Mesothelial cell of epicardium (in vitro differentiated cells): ENCODE measurements around the gene SLC25A45. TPM values are rescaled to one million over a fixed set of nuclear protein-coding genes. Genes with fewer than 3 reads are reported as not detected.

Experiments used
- DNase-seq, 2 experiments: peaks; one replicate each; pipeline ENCODE4 v3.0.0; 2021; ENCODE audit warnings: low spot score in 2 of 2; ENCODE audit not compliant: unreplicated experiment in 2 of 2
- H3K27ac Mint-ChIP-seq: 2 replicates; pipeline ENCODE4 v1.8.0; 2021; ENCODE audit warnings: mixed read lengths
- H3K27me3 Mint-ChIP-seq: 2 replicates; pipeline ENCODE4 v1.8.0; 2021; ENCODE audit warnings: low read depth, mixed read lengths
- H3K36me3 Mint-ChIP-seq: 2 replicates; pipeline ENCODE4 v1.8.0; 2021; ENCODE audit warnings: mixed read lengths
- H3K4me1 Mint-ChIP-seq: 2 replicates; pipeline ENCODE4 v1.8.0; 2021; ENCODE audit warnings: mixed read lengths
- H3K4me3 Mint-ChIP-seq: 2 replicates; pipeline ENCODE4 v1.8.0; 2021; ENCODE audit warnings: mild to moderate bottlenecking, moderate library complexity, mixed read lengths
- H3K9me3 Mint-ChIP-seq: 2 replicates; pipeline ENCODE4 v1.8.0; 2021; ENCODE audit warnings: mixed read lengths
- CTCF ChIP-seq: fragments of 200-600 bp; sonication (generic); IDR thresholded peaks from one replicate; pipeline ENCODE4 v1.5.0; 2021; ENCODE audit warnings: antibody characterized with exemption; ENCODE audit not compliant: unreplicated experiment
- total RNA-seq: library from RNA; stranded (reverse); gene quantifications from 3 replicates; pipeline ENCODE4 v1.2.1, GENCODE V29; 2021

SLC25A45 gene
- total RNA-seq, 1 donor from 2014 or later: 4.7 TPM

GRCh38 chr11:65330544-65330943 lies 51.9 kb downstream of the SLC25A45 start:
- Mint-ChIP-seq H3K36me3 (no peaks in the 10 kb centered on the region), H3K9me3 (no peaks in the 10 kb centered on the region), H3K27me3 (no peaks in the 10 kb centered on the region), H3K4me3 (no peak overlapping the region), H3K4me1 (peaks cover 22% of the 10 kb centered on the region), H3K27ac (no peak overlapping the region)
- no peak for TF ChIP-seq CTCF
- no peak for DNase-seq

GRCh38 chr11:65329944-65330403 lies 52.5 kb downstream of the SLC25A45 start:
- Mint-ChIP-seq H3K27ac (peak overlapping the region; percentile 79), H3K36me3 (no peaks in the 10 kb centered on the region), H3K4me1 (peaks cover 17% of the 10 kb centered on the region), H3K4me3 (peak overlapping the region; percentile 39), H3K9me3 (no peaks in the 10 kb centered on the region), H3K27me3 (no peaks in the 10 kb centered on the region)
- TF ChIP-seq CTCF: peak; percentile 91
- DNase-seq: peak; percentile 79 to 86

- Mint-ChIP-seq H3K9me3 (no peaks in the 10 kb centered on the region), H3K27me3 (no peaks in the 10 kb centered on the region), H3K4me3 (no peak overlapping the region), H3K27ac (peak overlapping the region; percentile 79), H3K36me3 (no peaks in the 10 kb centered on the region), H3K4me1 (peaks cover 12% of the 10 kb centered on the region)
- DNase-seq: no peak
- TF ChIP-seq CTCF: no peak
Measured at GRCh38 chr11:65329478-65329877, 53.0 kb downstream of the SLC25A45 start.

- peaks cover 2% of the 10 kb centered on the region for H3K36me3 Mint-ChIP-seq
- H3K9me3 Mint-ChIP-seq: no peaks in the 10 kb centered on the region
- no peak overlapping the region for H3K4me3 Mint-ChIP-seq
- no peak for DNase-seq
- no peak overlapping the region for H3K27ac Mint-ChIP-seq
- peaks cover 9% of the 10 kb centered on the region for H3K4me1 Mint-ChIP-seq
- no peaks in the 10 kb centered on the region for H3K27me3 Mint-ChIP-seq
- TF ChIP-seq CTCF: no peak
Measured at GRCh38 chr11:65327021-65327420, 55.4 kb downstream of the SLC25A45 start.

- no peaks in the 10 kb centered on the region for H3K9me3 Mint-ChIP-seq
- no peak for DNase-seq
- no peak overlapping the region for H3K27ac Mint-ChIP-seq
- peaks cover 2% of the 10 kb centered on the region for H3K36me3 Mint-ChIP-seq
- H3K27me3 Mint-ChIP-seq: no peaks in the 10 kb centered on the region
- H3K4me1 Mint-ChIP-seq: peaks cover 9% of the 10 kb centered on the region
- TF ChIP-seq CTCF: no peak
- no peak overlapping the region for H3K4me3 Mint-ChIP-seq
Measured at GRCh38 chr11:65325435-65325834, 57.0 kb downstream of the SLC25A45 start.

Other genes starting within 250 kb of the SLC25A45 start
- 45.4 to 52.6 TPM (median 47.8 TPM) in 3 replicates for gene SYVN1, start 248.1 kb downstream of the SLC25A45 start, total RNA-seq
- gene SPDYC, start 212.4 kb downstream of the SLC25A45 start, total RNA-seq: not detected in 3 replicates
- gene CAPN1, start 200.7 kb downstream of the SLC25A45 start, total RNA-seq: 176 to 196 TPM (median 192 TPM) in 3 replicates
- 14.1 to 16.1 TPM (median 14.6 TPM) in 3 replicates for gene POLA2, start 120.7 kb downstream of the SLC25A45 start, total RNA-seq
- 10.9 to 12.3 TPM (median 11.7 TPM) in 3 replicates for gene CDC42EP2, start 67.8 kb downstream of the SLC25A45 start, total RNA-seq
- 80.1 to 85.3 TPM (median 81.3 TPM) in 3 replicates for gene DPF2, start 48.8 kb downstream of the SLC25A45 start, total RNA-seq
- gene TIGD3, start 27.9 kb downstream of the SLC25A45 start, total RNA-seq: 0.49 to 0.75 TPM (median 0.60 TPM) in 3 replicates
- 23.5 to 26.4 TPM (median 25.0 TPM) in 3 replicates for gene FRMD8, start 4.0 kb upstream of the SLC25A45 start, total RNA-seq
- 236 to 269 TPM (median 246 TPM) in 3 replicates for gene NEAT1, start 40.2 kb upstream of the SLC25A45 start, total RNA-seq
- 15,343 to 16,172 TPM (median 16,018 TPM) in 3 replicates for gene MALAT1, start 116.4 kb upstream of the SLC25A45 start, total RNA-seq
- 83.4 to 91.1 TPM (median 89.5 TPM) in 3 replicates for gene SCYL1, start 142.4 kb upstream of the SLC25A45 start, total RNA-seq
- 314 to 333 TPM (median 318 TPM) in 3 replicates for gene LTBP3, start 175.7 kb upstream of the SLC25A45 start, total RNA-seq
- gene ZNRD2, start 187.8 kb upstream of the SLC25A45 start, total RNA-seq: 23.1 to 27.8 TPM (median 27.4 TPM) in 3 replicates
- gene FAM89B, start 189.9 kb upstream of the SLC25A45 start, total RNA-seq: 56.7 to 61.5 TPM (median 57.6 TPM) in 3 replicates
- gene EHBP1L1, start 193.4 kb upstream of the SLC25A45 start, total RNA-seq: 30.4 to 35.2 TPM (median 33.8 TPM) in 3 replicates
- 0.95 to 2.4 TPM (median 1.7 TPM) in 3 replicates for gene KCNK7, start 213.2 kb upstream of the SLC25A45 start, total RNA-seq
- gene MAP3K11, start 231.6 kb upstream of the SLC25A45 start, total RNA-seq: 46.8 to 52.0 TPM (median 47.5 TPM) in 3 replicates
- 59.0 to 61.8 TPM (median 61.3 TPM) in 3 replicates for gene PCNX3, start 233.1 kb upstream of the SLC25A45 start, total RNA-seq